ENCODE data around the gene GMDS.
"Not testable (repeated sequence)": the region's sequence is repeated elsewhere in the genome, so short reads cannot be mapped to it uniquely, and the experiment has no call there.

Gene GMDS

GRCh38 chr6:1858196-1858595 is 387.2 kb downstream of the GMDS start:
- no peak for DNase-seq (ENCODE audit: low read depth, low spot score)

DNA sequence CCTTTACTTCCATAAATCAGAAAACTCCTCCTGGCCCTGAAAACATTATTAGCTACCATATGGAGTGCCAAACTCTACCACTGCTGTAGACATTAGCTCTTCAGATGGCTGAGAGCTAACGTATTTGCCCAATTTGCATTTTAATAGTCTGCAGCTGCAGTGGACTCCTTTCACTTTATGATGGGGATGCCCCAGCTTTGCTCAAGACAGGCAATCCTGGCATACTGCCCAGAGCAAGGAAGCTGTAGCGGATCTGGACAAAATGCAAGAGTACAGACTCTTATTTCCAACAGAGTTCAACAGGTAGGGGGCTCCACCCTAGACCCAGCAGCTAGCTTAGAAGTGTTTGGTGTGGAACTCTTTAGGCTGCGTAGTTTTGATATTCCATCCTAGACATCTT is 389.0 kb downstream of the GMDS start:
- no peak for DNase-seq (ENCODE audit: low read depth, low spot score)

- no peak for DNase-seq (ENCODE audit: low read depth, low spot score)
Measured at GRCh38 chr6:1855890-1856289, 389.5 kb downstream of the GMDS start.

DNA sequence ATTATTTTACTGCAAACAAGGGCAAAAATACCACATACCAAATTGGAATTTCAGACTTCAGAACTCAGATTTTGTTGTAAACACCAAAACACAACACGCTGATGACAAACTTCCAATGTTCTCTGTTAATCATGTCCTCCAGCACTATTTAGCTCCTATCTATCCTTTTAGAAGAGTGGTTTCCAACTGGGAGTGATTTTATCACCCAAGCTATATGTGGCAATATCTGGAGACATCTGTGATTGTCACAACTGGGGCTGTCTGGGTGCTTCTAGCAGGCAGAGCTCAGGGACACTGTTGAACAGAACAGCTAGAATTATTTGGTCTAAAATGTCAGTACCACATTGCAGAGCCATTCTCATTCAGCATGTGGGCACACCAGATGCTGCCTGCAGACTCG is 391.1 kb downstream of the GMDS start:
- no peak for DNase-seq (ENCODE audit: low read depth, low spot score)

- DNase-seq (ENCODE audit: low read depth, low spot score): no peak
Measured at GRCh38 chr6:1853761-1854160, 391.6 kb downstream of the GMDS start.

GRCh38 chr6:1851681-1852456 is 393.5 kb downstream of the GMDS start:
- DNase-seq (ENCODE audit: low read depth, low spot score): no peak

DNA sequence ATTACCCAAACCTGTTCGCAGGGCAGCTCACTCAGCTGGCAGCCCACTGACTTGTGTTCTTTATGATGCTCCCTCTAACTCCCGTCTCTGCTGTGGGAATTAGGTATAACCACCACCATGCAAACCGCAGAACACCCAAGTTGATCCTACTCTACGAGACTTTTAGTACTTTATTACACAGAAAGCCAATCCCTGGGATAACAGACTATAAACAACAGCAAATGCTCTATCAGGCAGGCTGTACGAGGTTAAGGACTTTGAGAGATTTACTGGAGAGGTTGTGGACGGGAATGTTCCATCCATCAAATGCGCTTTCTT is 394.6 kb downstream of the GMDS start:
- no peak for DNase-seq (ENCODE audit: low read depth, low spot score)

DNA sequence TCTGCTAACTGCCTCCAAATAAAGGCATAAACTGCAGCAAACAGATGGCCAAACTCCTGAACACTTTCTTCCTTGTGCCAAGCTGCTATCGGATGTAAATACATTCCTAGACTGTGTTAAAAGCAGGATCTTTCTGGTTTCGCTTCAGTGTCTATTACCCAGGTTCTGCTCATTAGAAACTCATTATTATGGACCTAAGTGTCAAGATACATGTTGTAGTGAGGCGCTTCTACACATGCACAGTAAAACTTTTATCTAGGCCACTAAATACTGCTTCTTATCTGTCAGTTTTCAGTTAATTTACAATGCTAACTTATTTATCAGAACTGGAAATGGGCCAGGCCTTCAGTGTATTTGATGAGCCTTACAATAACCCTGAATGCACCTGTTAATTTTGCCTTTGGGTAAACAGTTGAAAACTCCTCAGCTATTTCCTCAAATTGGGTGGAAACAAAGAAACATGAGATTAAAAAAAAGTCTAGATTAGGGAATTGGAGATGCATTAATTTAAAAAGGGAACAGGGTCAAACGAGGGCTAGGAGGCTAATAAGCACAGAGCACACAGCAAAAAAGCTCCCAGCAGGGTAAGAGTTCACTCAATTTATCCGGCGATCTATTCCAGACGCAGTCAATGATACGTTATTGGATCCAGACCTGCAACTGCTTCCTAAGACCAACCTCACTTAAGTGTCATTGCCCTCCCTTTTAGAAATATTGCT is 395.1 kb downstream of the GMDS start:
- no peak for DNase-seq (ENCODE audit: low read depth, low spot score)

DNA sequence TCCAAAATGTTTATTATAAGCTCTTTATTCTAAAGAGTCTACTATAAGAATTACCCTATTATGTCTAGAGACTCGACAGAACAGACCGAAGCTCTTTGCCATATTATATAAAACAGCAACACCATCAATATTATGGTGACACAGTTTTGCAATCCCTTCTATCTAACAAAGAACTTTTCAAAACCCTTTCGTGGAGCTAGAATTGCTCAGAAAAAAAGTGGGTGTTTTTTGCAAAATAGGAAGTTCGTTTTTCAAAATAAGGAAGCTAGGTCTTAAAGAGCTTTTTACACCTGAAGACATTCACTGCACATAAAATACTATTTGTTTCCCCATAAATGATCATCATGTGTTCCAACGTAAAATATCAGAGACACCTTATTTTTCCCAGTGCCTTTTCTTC is 395.7 kb downstream of the GMDS start:
- no peak for DNase-seq (ENCODE audit: low read depth, low spot score)

- DNase-seq (ENCODE audit: low read depth, low spot score): no peak
Measured at GRCh38 chr6:1848752-1849151, 396.7 kb downstream of the GMDS start.

DNA sequence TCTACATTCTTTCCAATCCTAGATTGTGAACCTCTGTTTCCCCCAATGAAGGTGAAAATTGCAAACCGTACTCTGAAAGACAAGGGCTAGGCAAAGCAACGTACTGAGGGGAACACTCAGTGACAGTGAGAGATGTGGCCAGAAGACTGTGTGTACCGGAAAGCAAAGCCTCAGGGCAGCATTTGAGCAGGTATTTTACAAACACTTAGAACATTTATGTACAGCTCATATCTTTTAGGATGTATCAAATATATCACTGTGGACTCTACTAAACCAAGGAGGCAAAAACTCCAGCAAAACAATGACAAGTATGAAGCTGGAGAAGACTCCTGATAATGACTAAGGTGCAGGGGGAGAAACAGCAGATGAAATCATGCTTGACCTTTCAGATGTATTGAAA is 398.8 kb downstream of the GMDS start:
- no peak for DNase-seq (ENCODE audit: low read depth, low spot score)

- not testable (repeated sequence) for DNase-seq (ENCODE audit: low read depth, low spot score)
Measured at GRCh38 chr6:1845543-1845942, 399.9 kb downstream of the GMDS start.

DNA sequence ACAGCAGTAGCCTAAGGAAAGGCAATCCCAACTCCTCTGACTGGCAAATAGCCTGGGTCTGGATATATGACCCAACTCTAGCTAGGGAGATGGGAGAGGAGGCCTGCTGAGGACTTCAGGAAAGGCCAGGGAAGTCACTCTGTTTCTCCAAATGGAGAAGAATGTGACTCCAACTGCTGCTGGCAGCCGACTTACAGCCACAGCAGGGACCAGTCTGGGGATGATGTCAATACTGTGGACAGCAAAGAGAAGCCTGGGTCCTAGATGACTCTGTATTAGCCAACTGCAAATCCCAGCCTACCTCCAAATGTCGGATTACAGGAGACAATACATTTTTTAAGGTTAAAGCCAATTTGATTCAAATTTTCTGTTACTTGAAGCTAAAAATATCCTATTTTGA is 403.1 kb downstream of the GMDS start:
- no peak for DNase-seq (ENCODE audit: low read depth, low spot score)

DNA sequence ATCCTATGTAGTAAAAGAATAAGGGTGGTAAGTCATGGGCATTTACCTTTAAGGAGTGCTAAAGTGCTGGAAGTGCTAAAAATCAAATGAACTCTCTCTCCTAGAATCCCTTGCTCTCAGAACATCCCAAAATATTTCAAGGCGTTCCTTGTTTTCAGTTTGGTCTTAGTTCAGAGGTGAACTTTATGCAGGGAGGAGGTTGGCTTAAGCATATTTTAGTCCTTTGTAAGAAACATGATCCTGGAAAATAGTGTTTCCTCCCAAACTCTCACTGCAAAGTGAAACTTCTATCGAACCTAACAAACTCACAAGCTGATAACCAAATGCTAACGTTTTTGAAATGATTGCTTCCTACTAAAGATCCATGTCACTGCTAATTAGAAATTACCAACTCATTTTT is 404.3 kb downstream of the GMDS start:
- no peak for DNase-seq (ENCODE audit: low read depth, low spot score)

GRCh38 chr6:1840491-1841121 is 404.8 kb downstream of the GMDS start:
- DNase-seq (ENCODE audit: low read depth, low spot score): no peak

DNA sequence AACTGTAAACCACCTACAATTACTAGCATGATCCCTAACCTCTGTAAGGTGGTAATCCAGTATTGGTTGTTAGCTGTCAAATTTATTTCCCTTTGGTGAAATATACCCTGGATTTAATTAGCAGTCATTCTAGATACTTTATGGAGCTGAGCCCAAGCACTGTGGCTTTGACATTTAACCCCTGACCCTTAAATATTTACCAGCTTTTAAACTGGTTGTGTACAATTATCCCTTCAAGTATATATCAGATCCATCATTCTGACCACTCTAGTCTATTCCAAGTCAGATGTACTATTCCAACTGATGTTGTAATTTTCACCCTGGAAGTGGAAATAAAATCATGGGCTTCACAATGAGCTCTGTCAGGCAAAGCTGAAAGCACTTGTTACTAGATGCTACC is 406.0 kb downstream of the GMDS start:
- DNase-seq (ENCODE audit: low read depth, low spot score): no peak

GRCh38 chr6:1838604-1839213 is 406.7 kb downstream of the GMDS start:
- no peak for DNase-seq (ENCODE audit: low read depth, low spot score)

- DNase-seq (ENCODE audit: low read depth, low spot score): no peak
Measured at GRCh38 chr6:1837826-1838225, 407.6 kb downstream of the GMDS start.

DNA sequence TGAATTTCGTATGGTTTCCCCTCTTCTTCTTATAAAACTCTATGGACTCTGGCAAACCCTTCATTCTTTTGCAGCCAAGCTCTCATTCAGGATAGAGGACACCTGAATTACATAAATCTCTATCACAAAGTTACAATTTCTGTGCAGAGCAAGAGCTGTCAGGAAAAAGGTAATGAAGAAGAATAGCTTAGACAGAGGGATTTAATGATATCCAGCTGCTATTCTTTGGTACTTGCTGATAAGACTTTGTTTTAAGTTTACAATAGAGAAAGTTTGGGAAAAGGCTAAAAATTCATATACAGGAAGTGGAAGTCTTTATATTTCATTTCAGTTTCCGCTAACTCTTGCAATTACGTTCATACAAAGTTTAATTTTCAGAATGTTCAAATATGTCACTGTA is 408.7 kb downstream of the GMDS start:
- DNase-seq (ENCODE audit: low read depth, low spot score): no peak

- no peak for DNase-seq (ENCODE audit: low read depth, low spot score)
Measured at GRCh38 chr6:1834646-1835516, 410.5 kb downstream of the GMDS start.

DNA sequence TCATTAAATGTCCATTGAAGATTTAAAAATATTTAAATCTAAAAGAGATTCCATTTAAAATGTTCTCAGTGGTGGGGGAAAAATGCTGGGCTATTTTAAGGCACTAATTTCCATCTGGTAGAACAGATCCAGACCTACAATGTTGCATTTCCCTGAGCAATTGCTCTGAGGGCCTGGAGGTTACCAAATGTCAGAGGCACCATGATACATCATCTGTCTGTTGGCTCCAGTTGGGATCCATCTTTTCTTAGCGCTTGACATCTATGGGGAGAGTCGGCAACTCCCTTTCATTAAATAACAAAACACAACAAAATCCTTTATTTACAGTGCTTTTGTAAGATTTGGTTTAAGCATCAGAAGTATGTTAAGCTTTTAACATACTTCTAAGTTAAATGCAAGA is 411.2 kb downstream of the GMDS start:
- no peak for DNase-seq (ENCODE audit: low read depth, low spot score)

Measured in brain pericyte (primary cell).